Measurements from ENCODE around the gene SETD2.

DNA sequence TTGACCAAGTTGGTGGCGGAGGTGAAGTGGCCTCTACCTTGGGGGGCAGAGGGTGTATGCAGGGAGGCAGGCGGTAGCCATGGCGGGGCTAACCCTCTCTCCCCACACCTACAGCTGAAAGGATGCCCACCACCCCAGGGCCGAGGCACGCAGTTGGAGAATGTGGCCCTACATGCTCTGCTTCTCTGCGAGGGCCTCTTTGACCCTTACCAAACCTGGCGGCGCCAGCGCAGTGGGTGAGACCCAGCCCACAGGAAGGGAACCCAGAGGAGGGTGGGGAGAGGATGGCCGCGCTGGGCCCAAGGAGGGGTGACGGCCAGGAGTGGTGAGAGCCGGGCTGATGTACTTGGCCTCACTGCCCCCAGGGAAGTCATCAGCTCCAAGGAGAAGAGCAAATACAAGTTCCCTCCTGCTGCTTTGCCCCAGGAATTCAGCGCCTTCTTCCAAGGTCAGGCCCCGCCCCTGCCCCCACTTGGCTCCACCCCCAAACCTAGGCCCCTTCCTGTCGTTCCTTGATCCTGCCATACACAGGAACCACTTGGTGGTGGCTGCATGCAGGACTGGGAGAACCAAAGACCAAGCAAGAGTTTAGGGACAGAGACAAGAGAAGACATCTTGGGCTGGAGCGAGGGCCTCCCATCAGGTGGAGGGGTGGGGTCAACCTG, 174.6 kb downstream of the SETD2 start:
- TF ChIP-seq POLR2A (IDR thresholded peaks at IDR 0.05; ENCODE audit: low read depth, low read length) (no peak), TAF1 (IDR thresholded peaks at IDR 0.05; ENCODE audit: borderline replicate concordance, low read depth, low read length) (no peak), POLR2AphosphoS5 (IDR thresholded peaks at IDR 0.05; ENCODE audit: low read depth, low read length) (no peak)

All from GM12892 (cell line).